Loucy (cell line): ENCODE measurements around the gene SLC36A2.
"Not testable (repeated sequence)": the region's sequence is repeated elsewhere in the genome, so short reads cannot be mapped to it uniquely, and the experiment has no call there.

Experiments
- H2AFZ ChIP-seq: fragments of 200-600 bp; sonication (generic); 2 replicates; pipeline ENCODE4 v1.6.0; 2016; ENCODE audit warnings: antibody characterized with exemption, mild to moderate bottlenecking, low read length, moderate library complexity
- H3F3A ChIP-seq: fragments of 200-600 bp; 2 replicates; pipeline ENCODE4 v1.6.0; 2016; ENCODE audit warnings: antibody characterized with exemption, low read depth, mild to moderate bottlenecking
- H3K27me3 ChIP-seq: fragments of 200-600 bp; sonication (generic); 2 replicates; pipeline ENCODE4 v1.6.1; 2014; ENCODE audit warnings: low read length, mild to moderate bottlenecking; ENCODE audit not compliant: insufficient read depth, poor library complexity, severe bottlenecking
- H3K36me3 ChIP-seq: fragments of 200-600 bp; sonication (generic); 2 replicates; pipeline ENCODE4 v1.6.1; 2016; ENCODE audit warnings: low read length; ENCODE audit not compliant: insufficient read depth
- H3K4me1 ChIP-seq: fragments of 200-600 bp; sonication (generic); 2 replicates; pipeline ENCODE4 v1.5.1; 2014; ENCODE audit warnings: low read length, mild to moderate bottlenecking; ENCODE audit not compliant: insufficient read depth, poor library complexity, severe bottlenecking
- H3K4me2 ChIP-seq: fragments of 200-600 bp; sonication (generic); 2 replicates; pipeline ENCODE4 v1.6.0; 2014; ENCODE audit warnings: antibody characterized with exemption, low read length, low read depth, mild to moderate bottlenecking; ENCODE audit not compliant: poor library complexity, severe bottlenecking
- H3K4me3 ChIP-seq: fragments of 200-600 bp; sonication (generic); 2 replicates; pipeline ENCODE4 v1.5.1; 2014; ENCODE audit warnings: low read length, mild to moderate bottlenecking, mixed read lengths; ENCODE audit not compliant: poor library complexity, severe bottlenecking
- H3K79me2 ChIP-seq: fragments of 200-600 bp; sonication (generic); 2 replicates; pipeline ENCODE4 v1.6.1; 2014; ENCODE audit warnings: low read length; ENCODE audit not compliant: insufficient read depth
- H3K9ac ChIP-seq: fragments of 200-600 bp; sonication (generic); 2 replicates; pipeline ENCODE4 v1.6.0; 2014; ENCODE audit warnings: mild to moderate bottlenecking, low read depth, low read length, moderate library complexity; ENCODE audit not compliant: poor library complexity, severe bottlenecking
- H3K9me2 ChIP-seq: fragments of 200-600 bp; sonication (generic); replicated peaks from 2 replicates; pipeline ENCODE4 v1.6.1; 2016; ENCODE audit warnings: low read depth, low read length, mixed read lengths
- H3K9me3 ChIP-seq: fragments of 200-600 bp; sonication (generic); 2 replicates; pipeline ENCODE4 v1.6.1; 2014; ENCODE audit warnings: mild to moderate bottlenecking, antibody characterized with exemption, low read length, low read depth; ENCODE audit not compliant: insufficient read depth
- H4K20me1 ChIP-seq: fragments of 200-600 bp; sonication (generic); 2 replicates; pipeline ENCODE4 v1.6.0; 2014; ENCODE audit warnings: antibody characterized with exemption, low read length, mild to moderate bottlenecking; ENCODE audit not compliant: insufficient read depth, poor library complexity, severe bottlenecking
- CTCF ChIP-seq: fragments of 200-600 bp; sonication (generic); conservative IDR thresholded peaks from 2 replicates; pipeline ENCODE4 v1.5.1; 2014; ENCODE audit warnings: mild to moderate bottlenecking, antibody characterized with exemption, low read length
- EZH2phosphoT487 ChIP-seq: fragments of 200-600 bp; IDR thresholded peaks from 2 replicates; pipeline ENCODE4 v1.6.1; 2018; ENCODE audit warnings: antibody characterized with exemption, mild to moderate bottlenecking, moderate library complexity, borderline replicate concordance

SLC36A2 gene

GRCh38 chr5:151378616-151379015, 31.3 kb upstream of the SLC36A2 start:
- Histone ChIP-seq H3K9me2 (no peaks in the 10 kb centered on the region), H3F3A (no peaks in the 10 kb centered on the region), H3K9ac (no peak overlapping the region), H3K36me3 (no peaks in the 10 kb centered on the region), H3K79me2 (no peaks in the 10 kb centered on the region), H3K27me3 (no peaks in the 10 kb centered on the region), H3K4me2 (no peak overlapping the region), H3K4me3 (no peak overlapping the region), H3K4me1 (no peaks in the 10 kb centered on the region), H4K20me1 (no peaks in the 10 kb centered on the region), H2AFZ (no peak overlapping the region), H3K9me3 (peaks cover 3% of the 10 kb centered on the region; the same call in 1 of the 2 replicates)
- no peak for TF ChIP-seq EZH2phosphoT487
- TF ChIP-seq CTCF: no peak

- Histone ChIP-seq H3K79me2 (no peaks in the 10 kb centered on the region), H3K27me3 (no peaks in the 10 kb centered on the region), H3K4me3 (no peak overlapping the region), H3F3A (no peaks in the 10 kb centered on the region), H2AFZ (no peak overlapping the region), H3K9me3 (peaks cover 3% of the 10 kb centered on the region; the same call in 1 of the 2 replicates), H3K9me2 (no peaks in the 10 kb centered on the region), H3K9ac (no peak overlapping the region), H3K4me1 (no peaks in the 10 kb centered on the region), H3K4me2 (no peak overlapping the region), H4K20me1 (no peaks in the 10 kb centered on the region), H3K36me3 (no peaks in the 10 kb centered on the region)
- TF ChIP-seq CTCF (no peak), EZH2phosphoT487 (no peak)
These were observed 27.2 kb upstream of the SLC36A2 start for GRCh38 chr5:151374539-151374938.

GRCh38 chr5:151367038-151367437, 19.7 kb upstream of the SLC36A2 start:
- not testable (repeated sequence) for H3K4me1 ChIP-seq, H3K36me3 ChIP-seq, H3K27me3 ChIP-seq, H3K4me2 ChIP-seq, H2AFZ ChIP-seq, H3K79me2 ChIP-seq, H4K20me1 ChIP-seq, H3F3A ChIP-seq, H3K9me2 ChIP-seq, H3K4me3 ChIP-seq, H3K9ac ChIP-seq, H3K9me3 ChIP-seq

- Histone ChIP-seq H2AFZ (no peak overlapping the region), H3K36me3 (no peaks in the 10 kb centered on the region), H3K4me2 (no peak overlapping the region), H3K9me3 (peaks cover 12% of the 10 kb centered on the region; the same call in 1 of the 2 replicates), H4K20me1 (no peaks in the 10 kb centered on the region), H3K27me3 (no peaks in the 10 kb centered on the region), H3K9me2 (no peaks in the 10 kb centered on the region), H3F3A (no peaks in the 10 kb centered on the region), H3K9ac (no peak overlapping the region), H3K4me3 (no peak overlapping the region), H3K4me1 (no peaks in the 10 kb centered on the region), H3K79me2 (no peaks in the 10 kb centered on the region)
- no peak for TF ChIP-seq EZH2phosphoT487
- TF ChIP-seq CTCF: no peak
These were observed 16.3 kb upstream of the SLC36A2 start for GRCh38 chr5:151363673-151364072.
